Neural progenitor cell (in vitro differentiated cells): ENCODE results near the gene GRK3. TPM values are rescaled to one million over a fixed set of nuclear protein-coding genes. Genes with fewer than 3 reads are reported as not detected.

Experiments
- DNase-seq: peaks from one replicate; pipeline ENCODE4 v3.0.0-alpha.2; 2016; ENCODE audit warnings: low spot score
- H2AFZ ChIP-seq: fragments of 200-600 bp; sonication (generic); replicated peaks from 2 replicates; pipeline ENCODE4 v1.6.1; 2016; ENCODE audit warnings: antibody characterized with exemption
- H3F3A ChIP-seq: fragments of 200-600 bp; sonication (generic); 2 replicates; pipeline ENCODE4 v1.6.1; 2016; ENCODE audit warnings: antibody characterized with exemption, low read depth
- H3K27ac ChIP-seq: fragments of 200-600 bp; sonication (generic); 2 replicates; pipeline ENCODE4 v1.5.1; 2016; ENCODE audit warnings: mild to moderate bottlenecking
- H3K27me3 ChIP-seq: fragments of 200-600 bp; sonication (generic); 2 replicates; pipeline ENCODE4 v1.6.1; 2016; ENCODE audit warnings: mild to moderate bottlenecking, moderate library complexity
- H3K36me3 ChIP-seq: fragments of 200-600 bp; sonication (generic); 2 replicates; pipeline ENCODE4 v1.5.1; 2016
- H3K4me1 ChIP-seq: fragments of 200-600 bp; sonication (generic); 2 replicates; pipeline ENCODE4 v1.6.1; 2016; ENCODE audit warnings: mixed run types
- H3K4me2 ChIP-seq: fragments of 200-600 bp; sonication (generic); 2 replicates; pipeline ENCODE4 v1.6.1; 2016
- H3K4me3 ChIP-seq: fragments of 200-600 bp; sonication (generic); 2 replicates; pipeline ENCODE4 v1.5.1; 2016
- H3K79me2 ChIP-seq: fragments of 200-600 bp; sonication (generic); 2 replicates; pipeline ENCODE4 v1.6.1; 2016; ENCODE audit warnings: low read depth
- H3K9ac ChIP-seq: fragments of 200-600 bp; sonication (generic); 2 replicates; pipeline ENCODE4 v1.6.1; 2016
- H3K9me3 ChIP-seq: fragments of 200-600 bp; sonication (generic); 2 replicates; pipeline ENCODE4 v1.5.1; 2016; ENCODE audit warnings: low read depth
- H4K20me1 ChIP-seq: fragments of 200-600 bp; sonication (generic); 2 replicates; pipeline ENCODE4 v1.6.1; 2016; ENCODE audit warnings: low read depth
- H3K27ac Mint-ChIP-seq: 3 replicates; pipeline ENCODE4 v1.8.0; 2021; ENCODE audit warnings: mixed read lengths
- H3K27me3 Mint-ChIP-seq: 2 replicates; pipeline ENCODE4 v1.8.0; 2022; ENCODE audit warnings: low read depth, mild to moderate bottlenecking, inconsistent platforms, moderate library complexity, mixed read lengths; ENCODE audit not compliant: insufficient read depth
- H3K36me3 Mint-ChIP-seq: 3 replicates; pipeline ENCODE4 v1.8.0; 2021; ENCODE audit warnings: mixed read lengths
- H3K4me1 Mint-ChIP-seq: 3 replicates; pipeline ENCODE4 v1.8.0; 2021; ENCODE audit warnings: mixed read lengths
- H3K4me3 Mint-ChIP-seq: 3 replicates; pipeline ENCODE4 v1.8.0; 2021; ENCODE audit warnings: mild to moderate bottlenecking, moderate library complexity, mixed read lengths
- H3K9me3 Mint-ChIP-seq: 3 replicates; pipeline ENCODE4 v1.8.0; 2020; ENCODE audit warnings: mixed read lengths
- CTCF ChIP-seq: fragments of 200-600 bp; sonication (generic); IDR thresholded peaks from 2 replicates; pipeline ENCODE4 v1.5.1; 2017; ENCODE audit warnings: antibody characterized with exemption, mild to moderate bottlenecking
- EZH2 ChIP-seq: fragments of 200-600 bp; sonication (generic); IDR thresholded peaks from 2 replicates; pipeline ENCODE4 v1.6.1; 2017; ENCODE audit warnings: antibody characterized with exemption, mild to moderate bottlenecking, moderate library complexity
- EZH2phosphoT487 ChIP-seq: fragments of 200-600 bp; sonication (generic); IDR thresholded peaks from 2 replicates; pipeline ENCODE4 v1.6.1; 2017; ENCODE audit warnings: antibody characterized with exemption
- total RNA-seq: library from RNA; depleted of rRNA; stranded (reverse); fragments of >200 nt; gene quantifications from 2 replicates; pipeline ENCODE4 v1.2.3, GENCODE V29; 2015; ENCODE audit warnings: low replicate concordance

The GRK3 gene
- total RNA-seq, 1 donor from 2014 or later = 20.8 TPM

- no peak overlapping the region for H2AFZ ChIP-seq
- H3K27me3 ChIP-seq = no peaks in the 10 kb centered on the region
- H3K9ac ChIP-seq = no peak overlapping the region
- H3K27me3 Mint-ChIP-seq = peaks cover 2% of the 10 kb centered on the region
- H3K4me3 ChIP-seq = no peak overlapping the region
- no peaks in the 10 kb centered on the region for H3K36me3 Mint-ChIP-seq
- H4K20me1 ChIP-seq = no peaks in the 10 kb centered on the region
- DNase-seq = no peak
- TF ChIP-seq EZH2phosphoT487 (no peak), EZH2 (no peak), CTCF (no peak)
- no peaks in the 10 kb centered on the region for H3K4me1 ChIP-seq
- no peak overlapping the region for H3K4me3 Mint-ChIP-seq
- no peak overlapping the region for H3K27ac Mint-ChIP-seq
- H3K27ac ChIP-seq = no peak overlapping the region
- H3F3A ChIP-seq = no peaks in the 10 kb centered on the region
- H3K36me3 ChIP-seq = no peaks in the 10 kb centered on the region
- H3K4me2 ChIP-seq = no peak overlapping the region
- no peaks in the 10 kb centered on the region for H3K79me2 ChIP-seq
- no peaks in the 10 kb centered on the region for H3K4me1 Mint-ChIP-seq
- no peaks in the 10 kb centered on the region for H3K9me3 ChIP-seq
- H3K9me3 Mint-ChIP-seq = peaks cover under 1% of the 10 kb centered on the region
Measured at GRCh38 chr22:25760848-25761595, 196.5 kb downstream of the GRK3 start.

GRCh38 chr22:25762147-25762546 is 197.7 kb downstream of the GRK3 start:
- no peaks in the 10 kb centered on the region for H3K4me1 Mint-ChIP-seq
- no peaks in the 10 kb centered on the region for H3K79me2 ChIP-seq
- H3K4me1 ChIP-seq = no peaks in the 10 kb centered on the region
- H3K27ac ChIP-seq = no peak overlapping the region
- H3K27me3 Mint-ChIP-seq = peaks cover 4% of the 10 kb centered on the region
- no peaks in the 10 kb centered on the region for H4K20me1 ChIP-seq
- H3K36me3 Mint-ChIP-seq = no peaks in the 10 kb centered on the region
- H3K9me3 ChIP-seq = no peaks in the 10 kb centered on the region
- H3K4me3 ChIP-seq = no peak overlapping the region
- peaks cover 10% of the 10 kb centered on the region for H3K9me3 Mint-ChIP-seq
- H3K36me3 ChIP-seq = no peaks in the 10 kb centered on the region
- no peak for DNase-seq
- no peak overlapping the region for H2AFZ ChIP-seq
- TF ChIP-seq EZH2 (no peak), CTCF (no peak), EZH2phosphoT487 (no peak)
- H3K9ac ChIP-seq = no peak overlapping the region
- H3K4me2 ChIP-seq = no peak overlapping the region
- H3K27ac Mint-ChIP-seq = peak overlapping the region; percentile 43
- no peak overlapping the region for H3K4me3 Mint-ChIP-seq
- no peaks in the 10 kb centered on the region for H3K27me3 ChIP-seq
- H3F3A ChIP-seq = no peaks in the 10 kb centered on the region

- no peaks in the 10 kb centered on the region for H3K4me1 ChIP-seq
- Mint-ChIP-seq H3K4me3 (no peak overlapping the region), H3K9me3 (peaks cover 16% of the 10 kb centered on the region), H3K4me1 (no peaks in the 10 kb centered on the region), H3K27ac (no peak overlapping the region), H3K36me3 (no peaks in the 10 kb centered on the region), H3K27me3 (peaks cover 4% of the 10 kb centered on the region)
- H3K27me3 ChIP-seq = no peaks in the 10 kb centered on the region
- no peak overlapping the region for H3K4me3 ChIP-seq
- H3K4me2 ChIP-seq = no peak overlapping the region
- no peak for DNase-seq
- H2AFZ ChIP-seq = no peak overlapping the region
- H3F3A ChIP-seq = no peaks in the 10 kb centered on the region
- no peak overlapping the region for H3K27ac ChIP-seq
- H3K79me2 ChIP-seq = no peaks in the 10 kb centered on the region
- TF ChIP-seq EZH2 (no peak), EZH2phosphoT487 (no peak), CTCF (no peak)
- H3K9me3 ChIP-seq = no peaks in the 10 kb centered on the region
- no peaks in the 10 kb centered on the region for H3K36me3 ChIP-seq
- no peak overlapping the region for H3K9ac ChIP-seq
- H4K20me1 ChIP-seq = no peaks in the 10 kb centered on the region
Measured at GRCh38 chr22:25763239-25763777, 198.8 kb downstream of the GRK3 start.
